HCT116 (cell line): Measurements from ENCODE around the gene ARGLU1. TPM values are rescaled to one million over a fixed set of nuclear protein-coding genes. Genes with fewer than 3 reads are reported as not detected.

Experiments used
- ATAC-seq: fragments of 200-7000 bp; cut with Tn5 transposase; 2 replicates; pipeline ENCODE4 v1.9.1; 2020; ENCODE audit warnings: mild to moderate bottlenecking, moderate library complexity
- BruUV-seq: library from RNA; stranded (reverse); fragments of 400-500 nt; replicated peaks from 2 replicates; lab custom pipeline; 2021; lab: Mats Ljungman, UMichigan
- CTCF ChIA-PET: fragments of 300-600 bp; sonication (Branson Sonifier 250); formaldehyde crosslinking; loops from one replicate; lab custom pipeline; 2021; ENCODE audit warnings: antibody characterized with exemption; lab: Charles Lee
- POLR2A ChIA-PET: fragments of 300-600, 350-600 bp; sonication (Branson Sonifier 250); formaldehyde crosslinking; loops from one replicate; lab custom pipeline; 2021; ENCODE audit warnings: antibody characterized with exemption; lab: Charles Lee
- RAD21 ChIA-PET, 2 experiments: fragments of 300-600 bp; sonication (Branson Sonifier 250); formaldehyde crosslinking; loops; one replicate each; lab custom pipeline; 2023; ENCODE audit warnings: low total read pairs in 2 of 2; ENCODE audit not compliant: uncharacterized antibody in 2 of 2, unreplicated experiment in 2 of 2, low non-redundant PET in 1 of 2; lab: Charles Lee
- DNase-seq: peaks from one replicate; pipeline ENCODE4 v3.0.0-alpha.2; 2010; ENCODE audit warnings: low read depth, low spot score
- H2AFZ ChIP-seq: fragments of 200-600 bp; shearing (Covaris generic), sonication (generic); 2 replicates; pipeline ENCODE4 v1.6.1; 2017; ENCODE audit warnings: low read depth, mixed run types, mixed read lengths, antibody characterized with exemption, low read length; ENCODE audit not compliant: poor library complexity, severe bottlenecking
- H3K27ac ChIP-seq: 2 replicates; pipeline ENCODE4 v1.5.1; 2012; ENCODE audit warnings: low read depth, low read length
- H3K27me3 ChIP-seq: fragments of 200-600 bp; sonication (generic); 2 replicates; pipeline ENCODE4 v1.6.1; 2016; ENCODE audit warnings: mixed run types, low read length, mixed read lengths; ENCODE audit not compliant: insufficient read depth
- H3K36me3 ChIP-seq, 2 experiments: fragments of 200-500 bp in 1 of 2; fragments of 200-600 bp in 1 of 2; sonication (Bioruptor generic) in 1 of 2; sonication (generic) in 1 of 2; 2 replicates each; pipeline versions ENCODE4 v1.5.1 to v1.6.1; 2014 to 2016; ENCODE audit warnings: low read length in 2 of 2, inconsistent platforms in 1 of 2, mixed read lengths in 1 of 2, mixed run types in 1 of 2; ENCODE audit not compliant: insufficient read depth in 2 of 2, control insufficient read depth in 1 of 2
- H3K4me1 ChIP-seq, 2 experiments: fragments of 200-600 bp in 1 of 2; sonication (generic) in 1 of 2; 2 replicates each; pipeline versions ENCODE4 v1.5.1 to v1.6.1; 2012 to 2017; ENCODE audit warnings: low read length in 2 of 2, inconsistent platforms in 1 of 2, mild to moderate bottlenecking in 1 of 2, mixed read lengths in 1 of 2, mixed run types in 1 of 2, moderate library complexity in 1 of 2; ENCODE audit not compliant: insufficient read depth in 2 of 2, control insufficient read depth in 1 of 2
- H3K4me2 ChIP-seq: fragments of 200-600 bp; sonication (generic); 2 replicates; pipeline ENCODE4 v1.6.1; 2017; ENCODE audit warnings: mixed run types, low read length, mixed read lengths
- H3K4me3 ChIP-seq, 2 experiments: fragments of 200-600 bp in 1 of 2; sonication (generic) in 1 of 2; replicated peaks in 1 of 2; 2 replicates each; pipeline ENCODE4 v1.5.1; 2011 to 2016; ENCODE audit warnings: low read length in 2 of 2, control low read depth in 1 of 2, low read depth in 1 of 2, mild to moderate bottlenecking in 1 of 2, mixed read lengths in 1 of 2, mixed run types in 1 of 2
- H3K79me2 ChIP-seq: fragments of 200-600 bp; sonication (generic); 2 replicates; pipeline ENCODE4 v1.6.1; 2017; ENCODE audit warnings: mild to moderate bottlenecking, mixed run types, low read length, moderate library complexity, mixed read lengths; ENCODE audit not compliant: insufficient read depth
- H3K9ac ChIP-seq: fragments of 200-600 bp; sonication (generic); 2 replicates; pipeline ENCODE4 v1.6.1; 2016; ENCODE audit warnings: low read length, mixed read lengths
- H3K9me2 ChIP-seq: fragments of 200-600 bp; sonication (generic), shearing (Covaris generic); 2 replicates; pipeline ENCODE4 v1.6.1; 2017; ENCODE audit warnings: mixed run types, mild to moderate bottlenecking, moderate library complexity; ENCODE audit not compliant: insufficient read depth
- H3K9me3 ChIP-seq, 2 experiments: fragments of 200-500 bp in 1 of 2; fragments of 200-600 bp in 1 of 2; sonication (Bioruptor generic) in 1 of 2; sonication (generic) in 1 of 2; 2 replicates each; pipeline ENCODE4 v1.6.1; 2014 to 2017; ENCODE audit warnings: low read length in 2 of 2, mixed read lengths in 2 of 2, inconsistent platforms in 1 of 2, low read depth in 1 of 2, mild to moderate bottlenecking in 1 of 2, mixed run types in 1 of 2, moderate library complexity in 1 of 2; ENCODE audit not compliant: control insufficient read depth in 1 of 2, insufficient read depth in 1 of 2
- H4K20me1 ChIP-seq: fragments of 200-600 bp; sonication (generic), shearing (Covaris generic); 2 replicates; pipeline ENCODE4 v1.6.1; 2017; ENCODE audit warnings: mixed run types, mild to moderate bottlenecking, moderate library complexity; ENCODE audit not compliant: insufficient read depth
- CBX3 ChIP-seq: IDR thresholded peaks from 2 replicates; pipeline ENCODE4 v1.6.1; 2012; ENCODE audit warnings: low read depth
- CEBPB ChIP-seq: IDR thresholded peaks from 2 replicates; pipeline ENCODE4 v1.6.1; 2012; ENCODE audit warnings: low read depth
- EGR1 ChIP-seq: IDR thresholded peaks from 2 replicates; pipeline ENCODE4 v1.6.1; 2012; ENCODE audit warnings: low read depth
- ELF1 ChIP-seq: IDR thresholded peaks from 2 replicates; pipeline ENCODE4 v1.6.1; 2012; ENCODE audit warnings: low read depth, borderline replicate concordance
- EZH2phosphoT487 ChIP-seq: fragments of 200-600 bp; IDR thresholded peaks from 2 replicates; pipeline ENCODE4 v1.6.1; 2018; ENCODE audit warnings: antibody characterized with exemption, borderline replicate concordance
- FOSL1 ChIP-seq: IDR thresholded peaks from 2 replicates; pipeline ENCODE4 v1.6.1; 2012; ENCODE audit warnings: low read depth
- JUND ChIP-seq: IDR thresholded peaks from 2 replicates; pipeline ENCODE4 v1.6.1; 2012
- POLR2A ChIP-seq: IDR thresholded peaks from 2 replicates; pipeline ENCODE4 v1.7.0; 2011; ENCODE audit warnings: borderline replicate concordance; ENCODE audit not compliant: insufficient read depth, insufficient read length; ENCODE audit errors: extremely low read depth
- POLR2AphosphoS5 ChIP-seq: IDR thresholded peaks from 2 replicates; pipeline ENCODE4 v1.6.1; 2011; ENCODE audit warnings: mild to moderate bottlenecking, low read depth, low read length, moderate library complexity
- SIN3A ChIP-seq: IDR thresholded peaks from 2 replicates; pipeline ENCODE4 v1.6.1; 2012; ENCODE audit warnings: low read depth
- TCF7L2 ChIP-seq: IDR thresholded peaks from 2 replicates; pipeline ENCODE4 v1.7.0; 2011; ENCODE audit warnings: borderline replicate concordance, inconsistent platforms; ENCODE audit not compliant: insufficient read depth, insufficient read length; ENCODE audit errors: extremely low read depth
- YY1 ChIP-seq: IDR thresholded peaks from 2 replicates; pipeline ENCODE4 v1.6.1; 2011; ENCODE audit warnings: low read length, low read depth, moderate library complexity, mild to moderate bottlenecking; ENCODE audit not compliant: insufficient replicate concordance; ENCODE audit errors: extremely low read depth
- intact Hi-C: fragments of 100-400 bp; cut with micrococcal nuclease; formaldehyde crosslinking; loops from 2 replicates; pipeline ENCODE4 v1.10.0; 2022
- total RNA-seq: library from RNA; stranded (reverse); gene quantifications from one replicate; pipeline ENCODE4 v1.2.1, GENCODE V29; 2021; ENCODE audit not compliant: unreplicated experiment
- TF ChIP-seq, protein P1 (sequence below), 3 experiments: fragments of 200-600 bp in 1 of 3; sonication (generic) in 1 of 3; IDR thresholded peaks in 2 of 3; conservative IDR thresholded peaks in 1 of 3; 2 replicates each; pipeline ENCODE4 v1.5.1; 2012 to 2017; ENCODE audit warnings: low read depth in 2 of 3, low read length in 2 of 3, antibody characterized with exemption in 1 of 3, borderline replicate concordance in 1 of 3, control low read depth in 1 of 3, mild to moderate bottlenecking in 1 of 3, mixed read lengths in 1 of 3, mixed run types in 1 of 3, moderate library complexity in 1 of 3; ENCODE audit not compliant: insufficient read depth in 1 of 3
- TF ChIP-seq, protein P2 (sequence below): IDR thresholded peaks from 2 replicates; pipeline ENCODE4 v1.6.1; 2012

ARGLU1 gene
- total RNA-seq, 1 experiment from 2014 or later: 57.8 TPM

DNA sequence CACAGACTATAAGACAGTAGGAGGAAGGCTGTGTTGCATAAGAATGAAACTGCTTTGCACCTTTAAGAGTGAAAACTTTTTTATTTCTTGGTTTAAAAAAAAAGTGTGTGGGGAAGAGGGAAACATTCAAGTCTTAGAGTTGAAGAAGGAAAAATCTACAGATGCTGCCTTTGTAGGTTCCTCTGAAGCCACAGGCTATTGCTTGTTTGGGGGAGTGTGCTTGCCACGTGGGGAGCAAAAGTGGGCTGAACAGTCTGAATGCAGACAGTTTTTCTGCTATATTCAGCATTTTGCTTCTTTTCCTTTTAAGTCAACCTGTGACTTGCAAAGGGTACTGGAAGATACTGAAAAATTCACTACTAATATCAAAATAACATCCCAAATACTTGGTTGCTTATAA is 69.4 kb downstream of the ARGLU1 start:
- H3K4me2 ChIP-seq: no peak overlapping the region
- no peak for ATAC-seq

More for the DNA sequence above, 69.4 kb downstream of the ARGLU1 start:
- BruUV-seq: no TSS peak
- H3K4me1 ChIP-seq: peaks cover 0 to 3% of the 10 kb centered on the region in 2 experiments; a peak in 1 of 4 replicates
- H4K20me1 ChIP-seq: no peaks in the 10 kb centered on the region
- H3K9ac ChIP-seq: no peak overlapping the region
- H3K4me3 ChIP-seq: no peak overlapping the region
- H2AFZ ChIP-seq: no peak overlapping the region
- no peak for DNase-seq
- POLR2A ChIA-PET: no interaction called here
- H3K27me3 ChIP-seq: no peaks in the 10 kb centered on the region
- H3K36me3 ChIP-seq: peaks cover 13% of the 10 kb centered on the region in 2 experiments; a peak in 3 of 4 replicates
- RAD21 ChIA-PET: no interaction called here
- no peaks in the 10 kb centered on the region for H3K9me3 ChIP-seq
- H3K79me2 ChIP-seq: peaks cover 54% of the 10 kb centered on the region
- H3K9me2 ChIP-seq: no peaks in the 10 kb centered on the region
- no peak for TF ChIP-seq CBX3
- TF ChIP-seq EGR1: no peak
- no peak for TF ChIP-seq EZH2phosphoT487
- TF ChIP-seq FOSL1: no peak
- no peak for TF ChIP-seq YY1
- TF ChIP-seq TCF7L2: no peak
- no peak for TF ChIP-seq POLR2AphosphoS5
- TF ChIP-seq, protein P1, sequence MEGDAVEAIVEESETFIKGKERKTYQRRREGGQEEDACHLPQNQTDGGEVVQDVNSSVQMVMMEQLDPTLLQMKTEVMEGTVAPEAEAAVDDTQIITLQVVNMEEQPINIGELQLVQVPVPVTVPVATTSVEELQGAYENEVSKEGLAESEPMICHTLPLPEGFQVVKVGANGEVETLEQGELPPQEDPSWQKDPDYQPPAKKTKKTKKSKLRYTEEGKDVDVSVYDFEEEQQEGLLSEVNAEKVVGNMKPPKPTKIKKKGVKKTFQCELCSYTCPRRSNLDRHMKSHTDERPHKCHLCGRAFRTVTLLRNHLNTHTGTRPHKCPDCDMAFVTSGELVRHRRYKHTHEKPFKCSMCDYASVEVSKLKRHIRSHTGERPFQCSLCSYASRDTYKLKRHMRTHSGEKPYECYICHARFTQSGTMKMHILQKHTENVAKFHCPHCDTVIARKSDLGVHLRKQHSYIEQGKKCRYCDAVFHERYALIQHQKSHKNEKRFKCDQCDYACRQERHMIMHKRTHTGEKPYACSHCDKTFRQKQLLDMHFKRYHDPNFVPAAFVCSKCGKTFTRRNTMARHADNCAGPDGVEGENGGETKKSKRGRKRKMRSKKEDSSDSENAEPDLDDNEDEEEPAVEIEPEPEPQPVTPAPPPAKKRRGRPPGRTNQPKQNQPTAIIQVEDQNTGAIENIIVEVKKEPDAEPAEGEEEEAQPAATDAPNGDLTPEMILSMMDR (IDR thresholded peaks at IDR 0.05 in 2 of 3, conservative IDR thresholded peaks at IDR 0.05 in 1 of 3; ENCODE audit: borderline replicate concordance in 1 of 3, insufficient read depth in 1 of 3, low read depth in 2 of 3, low read length in 2 of 3): no peak
- TF ChIP-seq CEBPB: no peak
- TF ChIP-seq POLR2A: no peak
- no peak for TF ChIP-seq JUND
- no peak for TF ChIP-seq SIN3A
- TF ChIP-seq, protein P2, sequence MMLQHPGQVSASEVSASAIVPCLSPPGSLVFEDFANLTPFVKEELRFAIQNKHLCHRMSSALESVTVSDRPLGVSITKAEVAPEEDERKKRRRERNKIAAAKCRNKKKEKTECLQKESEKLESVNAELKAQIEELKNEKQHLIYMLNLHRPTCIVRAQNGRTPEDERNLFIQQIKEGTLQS: no peak
- TF ChIP-seq ELF1: no peak
- TF ChIP-seq, all 23 proteins: peak for 0
- CTCF ChIA-PET: no interaction called here
- no peak overlapping the region for H3K27ac ChIP-seq
- intact Hi-C loops: no loop called here
